ENCODE data around the gene PPAT. TPM values are rescaled to one million over a fixed set of nuclear protein-coding genes. Genes with fewer than 3 reads are reported as not detected.
A peak's percentile ranks its signal among the peaks of the same experiment; 100 is the strongest.

Gene PPAT
- polyA plus RNA-seq, 3 donors = 0.83 to 1.5 (median 1.4) TPM

DNA sequence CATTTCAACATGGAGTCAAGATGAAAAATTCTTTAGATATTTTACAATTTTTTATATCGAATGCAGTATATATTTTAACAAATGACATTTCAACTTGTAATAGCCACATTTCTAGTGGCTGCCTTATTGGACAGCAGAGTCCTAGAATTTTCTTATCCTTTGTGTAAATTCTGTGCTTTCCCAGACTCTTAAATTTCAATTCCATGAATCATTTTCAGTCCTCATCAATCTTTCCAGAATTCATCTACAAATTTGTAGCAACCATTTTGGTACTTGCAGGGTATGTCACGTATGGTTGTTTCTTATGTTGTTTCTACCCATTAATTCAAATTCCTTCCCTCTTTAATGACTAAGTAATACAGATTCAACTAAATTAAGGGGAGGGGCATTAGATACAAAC, 3.4 kb upstream of the PPAT start:
- no peak overlapping the region for H3K27ac ChIP-seq (ENCODE audit: low read depth in 1 of 2, low read length in 2 of 2)
- TF ChIP-seq, protein P1, sequence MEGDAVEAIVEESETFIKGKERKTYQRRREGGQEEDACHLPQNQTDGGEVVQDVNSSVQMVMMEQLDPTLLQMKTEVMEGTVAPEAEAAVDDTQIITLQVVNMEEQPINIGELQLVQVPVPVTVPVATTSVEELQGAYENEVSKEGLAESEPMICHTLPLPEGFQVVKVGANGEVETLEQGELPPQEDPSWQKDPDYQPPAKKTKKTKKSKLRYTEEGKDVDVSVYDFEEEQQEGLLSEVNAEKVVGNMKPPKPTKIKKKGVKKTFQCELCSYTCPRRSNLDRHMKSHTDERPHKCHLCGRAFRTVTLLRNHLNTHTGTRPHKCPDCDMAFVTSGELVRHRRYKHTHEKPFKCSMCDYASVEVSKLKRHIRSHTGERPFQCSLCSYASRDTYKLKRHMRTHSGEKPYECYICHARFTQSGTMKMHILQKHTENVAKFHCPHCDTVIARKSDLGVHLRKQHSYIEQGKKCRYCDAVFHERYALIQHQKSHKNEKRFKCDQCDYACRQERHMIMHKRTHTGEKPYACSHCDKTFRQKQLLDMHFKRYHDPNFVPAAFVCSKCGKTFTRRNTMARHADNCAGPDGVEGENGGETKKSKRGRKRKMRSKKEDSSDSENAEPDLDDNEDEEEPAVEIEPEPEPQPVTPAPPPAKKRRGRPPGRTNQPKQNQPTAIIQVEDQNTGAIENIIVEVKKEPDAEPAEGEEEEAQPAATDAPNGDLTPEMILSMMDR (IDR thresholded peaks at IDR 0.05) = no peak
- no peak overlapping the region for H3K4me3 ChIP-seq (replicated peaks in 1 of 3; ENCODE audit: low read depth in 2 of 3, low read length in 3 of 3)
- H3K9ac ChIP-seq (ENCODE audit: insufficient read depth, low read length, poor library complexity, severe bottlenecking) = no peak overlapping the region
- Mint-ChIP-seq H3K36me3 (peaks cover 6 to 14% of the 10 kb centered on the region in 2 donors), H3K27ac (no peak overlapping the region), H3K4me1 (peaks cover 24% of the 10 kb centered on the region), H3K27me3 (ENCODE audit: low read depth in 3 of 3) (peaks cover 0 to 2% (median 0%) of the 10 kb centered on the region in 3 donors), H3K9me3 (no peaks in the 10 kb centered on the region), H3K4me3 (no peak overlapping the region)
- peaks cover 19 to 33% of the 10 kb centered on the region in 2 donors for H3K4me1 ChIP-seq (ENCODE audit: control insufficient read depth in 1 of 2, insufficient read depth in 2 of 2, low read length in 2 of 2)
- no peak overlapping the region for H2AFZ ChIP-seq (ENCODE audit: insufficient read depth, low read depth, low read length, poor library complexity, severe bottlenecking)
- no peaks in the 10 kb centered on the region for H4K20me1 ChIP-seq (ENCODE audit: insufficient read depth, low read length)
- H3K27me3 ChIP-seq (ENCODE audit: control insufficient read depth in 2 of 2, insufficient read depth in 2 of 2, low read length in 2 of 2) = no peaks in the 10 kb centered on the region
- H3K79me2 ChIP-seq (ENCODE audit: insufficient read depth, low read length) = peaks cover 67% of the 10 kb centered on the region
- WGBS (ENCODE audit: insufficient coverage) = no CpG with 5 or more reads among the region's 2 CpGs
- no peak for DNase-seq
- H3K4me2 ChIP-seq (replicated peaks; ENCODE audit: extremely low read depth, low read length, poor library complexity, severe bottlenecking) = no peak overlapping the region
- peaks cover 3 to 14% of the 10 kb centered on the region in 2 donors for H3K36me3 ChIP-seq (replicated peaks in 1 of 2; ENCODE audit: control insufficient read depth in 1 of 2, insufficient read depth in 2 of 2, low read length in 2 of 2)
- intact Hi-C loops (cut with micrococcal nuclease) = loop anchor here (5.0 to 10.0 kb wide), 2 partner anchors 466 to 539 kb away; partner anchors contain the start of genes NOA1 (in 1 of the 2), POLR2B (in 1 of the 2) and REST (in 1 of the 2)
- no peaks in the 10 kb centered on the region for H3K9me3 ChIP-seq (replicated peaks in 1 of 2; ENCODE audit: control insufficient read depth in 1 of 2, insufficient read depth in 1 of 2, low read length in 2 of 2)

- H3K4me3 ChIP-seq (replicated peaks in 1 of 3; ENCODE audit: low read depth in 2 of 3, low read length in 3 of 3) = peak overlapping the region; percentile 69 to 91 (median 72)
- WGBS (ENCODE audit: insufficient coverage) = 0% methylated on average over 9 of the region's 15 CpGs
- intact Hi-C loops (cut with micrococcal nuclease) = loop anchor here (2.0 to 10.0 kb wide), 5 partner anchors 33 to 543 kb away; partner anchors contain the start of genes AASDH (in 2 of the 2), NOA1 (in 1 of the 2), POLR2B (in 1 of the 2) and REST (in 1 of the 2)
- Mint-ChIP-seq H3K4me3 (peak overlapping the region; percentile 86 to 99), H3K9me3 (no peaks in the 10 kb centered on the region), H3K4me1 (peaks cover 28% of the 10 kb centered on the region), H3K27me3 (ENCODE audit: low read depth in 3 of 3) (peaks cover 0 to 2% (median 0%) of the 10 kb centered on the region in 3 donors), H3K36me3 (peaks cover 0 to 5% of the 10 kb centered on the region in 2 donors), H3K27ac (peak overlapping the region; percentile 37 to 99 (median 94))
- H3K36me3 ChIP-seq (replicated peaks in 1 of 2; ENCODE audit: control insufficient read depth in 1 of 2, insufficient read depth in 2 of 2, low read length in 2 of 2) = no peaks in the 10 kb centered on the region
- H3K79me2 ChIP-seq (ENCODE audit: insufficient read depth, low read length) = peaks cover 84% of the 10 kb centered on the region
- H3K27me3 ChIP-seq (ENCODE audit: control insufficient read depth in 2 of 2, insufficient read depth in 2 of 2, low read length in 2 of 2) = no peaks in the 10 kb centered on the region
- no peaks in the 10 kb centered on the region for H3K9me3 ChIP-seq (replicated peaks in 1 of 2; ENCODE audit: control insufficient read depth in 1 of 2, insufficient read depth in 1 of 2, low read length in 2 of 2)
- H3K4me1 ChIP-seq (ENCODE audit: control insufficient read depth in 1 of 2, insufficient read depth in 2 of 2, low read length in 2 of 2) = peaks cover 19 to 36% of the 10 kb centered on the region in 2 donors
- peak overlapping the region; percentile 86 to 87 for H3K27ac ChIP-seq (ENCODE audit: low read depth in 1 of 2, low read length in 2 of 2)
- TF ChIP-seq, protein P1 (IDR thresholded peaks at IDR 0.05) = no peak
- H3K9ac ChIP-seq (ENCODE audit: insufficient read depth, low read length, poor library complexity, severe bottlenecking) = peak overlapping the region; percentile 58
- peak overlapping the region; percentile 97 for H2AFZ ChIP-seq (ENCODE audit: insufficient read depth, low read depth, low read length, poor library complexity, severe bottlenecking)
- H3K4me2 ChIP-seq (replicated peaks; ENCODE audit: extremely low read depth, low read length, poor library complexity, severe bottlenecking) = peak overlapping the region; percentile 98
- no peaks in the 10 kb centered on the region for H4K20me1 ChIP-seq (ENCODE audit: insufficient read depth, low read length)
- DNase-seq = peak in 1 of 3 donors; percentile 12
Measured at GRCh38 chr4:56434599-56435139, 746 bp downstream of the PPAT start.

Measured in CD14-positive monocyte (primary cell).